OCI-LY7 (cell line): ENCODE measurements around the gene HPSE.

Experiments
- EZH2phosphoT487 ChIP-seq: fragments of 200-600 bp; sonication (generic); IDR thresholded peaks from 2 replicates; pipeline ENCODE4 v1.6.1; 2018; ENCODE audit warnings: low read depth, borderline replicate concordance, mild to moderate bottlenecking, mixed run types, antibody characterized with exemption, low read length, moderate library complexity, mixed read lengths
- TF ChIP-seq, protein P1 (sequence below): fragments of 200-600 bp; sonication (generic); conservative IDR thresholded peaks from 2 replicates; pipeline ENCODE4 v1.5.1; 2014; ENCODE audit warnings: mild to moderate bottlenecking, antibody characterized with exemption, low read length, moderate library complexity, mixed read lengths

- TF ChIP-seq, protein P1, sequence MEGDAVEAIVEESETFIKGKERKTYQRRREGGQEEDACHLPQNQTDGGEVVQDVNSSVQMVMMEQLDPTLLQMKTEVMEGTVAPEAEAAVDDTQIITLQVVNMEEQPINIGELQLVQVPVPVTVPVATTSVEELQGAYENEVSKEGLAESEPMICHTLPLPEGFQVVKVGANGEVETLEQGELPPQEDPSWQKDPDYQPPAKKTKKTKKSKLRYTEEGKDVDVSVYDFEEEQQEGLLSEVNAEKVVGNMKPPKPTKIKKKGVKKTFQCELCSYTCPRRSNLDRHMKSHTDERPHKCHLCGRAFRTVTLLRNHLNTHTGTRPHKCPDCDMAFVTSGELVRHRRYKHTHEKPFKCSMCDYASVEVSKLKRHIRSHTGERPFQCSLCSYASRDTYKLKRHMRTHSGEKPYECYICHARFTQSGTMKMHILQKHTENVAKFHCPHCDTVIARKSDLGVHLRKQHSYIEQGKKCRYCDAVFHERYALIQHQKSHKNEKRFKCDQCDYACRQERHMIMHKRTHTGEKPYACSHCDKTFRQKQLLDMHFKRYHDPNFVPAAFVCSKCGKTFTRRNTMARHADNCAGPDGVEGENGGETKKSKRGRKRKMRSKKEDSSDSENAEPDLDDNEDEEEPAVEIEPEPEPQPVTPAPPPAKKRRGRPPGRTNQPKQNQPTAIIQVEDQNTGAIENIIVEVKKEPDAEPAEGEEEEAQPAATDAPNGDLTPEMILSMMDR: no peak
- TF ChIP-seq EZH2phosphoT487: no peak
Observed at GRCh38 chr4:83262682-83263081, 72.0 kb downstream of the HPSE start.
